GM18868 (cell line): ENCODE measurements around the gene IGSF6.

Source experiments
- ATAC-seq: cut with Tn5 transposase; IDR thresholded peaks from one replicate; pipeline ENCODE4 v1.9.1; 2021; ENCODE audit warnings: mild to moderate bottlenecking, moderate library complexity; ENCODE audit not compliant: unreplicated experiment

The IGSF6 gene

GRCh38 chr16:21602785-21603184 is 49.6 kb downstream of the IGSF6 start:
- ATAC-seq: no peak

- peak; percentile 23 for ATAC-seq
Measured at GRCh38 chr16:21600031-21600773, 52.2 kb downstream of the IGSF6 start.

GRCh38 chr16:21599122-21600030 is 53.0 kb downstream of the IGSF6 start, which contains the start of gene METTL9:
TSS of gene METTL9 (plus strand) at chr16:21599577. CDS start at chr16:21599734, 157 bp downstream.
- peak; percentile 93 for ATAC-seq

GRCh38 chr16:21598701-21599121 is 53.7 kb downstream of the IGSF6 start:
- ATAC-seq: no peak

DNA sequence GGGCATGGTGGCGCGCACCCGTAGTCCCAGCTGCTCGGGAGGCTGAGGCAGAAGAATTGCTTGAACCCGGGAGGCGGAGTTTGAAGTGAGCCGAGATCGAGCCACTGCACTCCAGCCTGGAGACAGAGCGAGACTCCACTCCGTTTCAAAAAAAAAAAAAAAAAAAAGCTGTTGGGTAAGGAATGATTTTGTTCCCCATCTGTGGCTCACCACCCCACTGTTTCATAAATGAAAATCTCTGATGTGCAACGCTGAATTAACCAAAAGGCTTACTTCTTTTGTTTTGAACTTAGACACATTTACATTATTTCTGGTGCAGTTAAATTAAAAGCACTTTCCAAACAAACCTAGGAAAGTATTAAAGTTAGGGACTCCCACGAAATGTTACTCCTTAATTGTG is 54.2 kb downstream of the IGSF6 start:
- no peak for ATAC-seq

- no peak for ATAC-seq
Measured at GRCh38 chr16:21597561-21598030, 54.8 kb downstream of the IGSF6 start.

GRCh38 chr16:21593530-21594289 is 58.7 kb downstream of the IGSF6 start:
- ATAC-seq: no peak

GRCh38 chr16:21592191-21592590 is 60.2 kb downstream of the IGSF6 start:
- ATAC-seq: no peak

GRCh38 chr16:21590796-21591195 is 61.6 kb downstream of the IGSF6 start:
- no peak for ATAC-seq

GRCh38 chr16:21590287-21590686 is 62.1 kb downstream of the IGSF6 start:
- no peak for ATAC-seq

DNA sequence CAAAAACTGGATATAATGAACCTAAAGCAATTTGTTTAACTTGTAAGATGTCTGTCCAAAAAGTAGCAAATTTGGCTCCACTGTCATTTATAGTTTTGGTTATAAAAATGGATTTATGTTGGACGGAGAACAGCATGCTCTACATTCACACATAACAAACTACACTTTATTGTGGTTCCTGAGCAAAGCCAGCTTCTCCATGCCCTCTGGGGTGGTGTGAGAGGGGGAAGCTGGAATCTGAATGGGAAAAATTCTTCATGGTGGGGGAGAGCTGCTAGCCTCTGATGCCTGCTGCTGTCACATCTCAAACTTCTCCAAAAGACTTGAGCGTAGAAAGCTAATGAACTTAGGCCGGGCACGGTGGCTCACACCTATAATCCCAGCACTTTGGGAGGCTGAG is 62.9 kb downstream of the IGSF6 start:
- ATAC-seq: no peak
